CD4-positive, CD25-positive, alpha-beta regulatory T cell (primary cell): ENCODE results near the gene GRK6. TPM values are rescaled to one million over a fixed set of nuclear protein-coding genes. Genes with fewer than 3 reads are reported as not detected.

Experiments used
- ATAC-seq, 2 donors: fragments of 150-1000 bp; cut with Tn5 transposase; one replicate each; pipeline ENCODE4 v1.10.0; 2021; ENCODE audit warnings: low read depth in 2 of 2, moderate number of reproducible peaks in 2 of 2, moderate library complexity in 1 of 2
- DNase-seq, 3 donors: peaks; one replicate each; pipeline versions ENCODE4 v3.0.0 to v3.0.0-alpha.2; 2012 to 2022; ENCODE audit warnings: mixed read lengths in 1 of 3
- H3K27ac ChIP-seq: one replicate; pipeline ENCODE4 v1.7.0; 2013; ENCODE audit warnings: mild to moderate bottlenecking, low read length; ENCODE audit not compliant: insufficient read depth, poor library complexity, severe bottlenecking
- H3K27me3 ChIP-seq: one replicate; pipeline ENCODE4 v1.7.0; 2013; ENCODE audit warnings: low read length; ENCODE audit not compliant: control insufficient read depth, insufficient read depth
- H3K36me3 ChIP-seq: one replicate; pipeline ENCODE4 v1.7.0; 2013; ENCODE audit warnings: mild to moderate bottlenecking, low read length, moderate library complexity; ENCODE audit not compliant: control insufficient read depth, insufficient read depth
- H3K4me1 ChIP-seq: 2 replicates; pipeline ENCODE4 v1.7.0; 2013; ENCODE audit warnings: mild to moderate bottlenecking, low read length; ENCODE audit not compliant: insufficient read depth, control insufficient read depth, poor library complexity, severe bottlenecking
- H3K4me3 ChIP-seq: one replicate; pipeline ENCODE4 v1.7.0; 2013; ENCODE audit warnings: low read depth, mild to moderate bottlenecking, low read length, moderate library complexity
- H3K9me3 ChIP-seq, 2 experiments: 1 replicate in 1 of 2; 2 replicates in 1 of 2; pipeline ENCODE4 v1.7.0; 2013; ENCODE audit warnings: low read length in 2 of 2, mild to moderate bottlenecking in 1 of 2, moderate library complexity in 1 of 2; ENCODE audit not compliant: control insufficient read depth in 2 of 2
- H3K27ac Mint-ChIP-seq, 3 donors: one replicate each; pipeline ENCODE4 v1.8.0; 2020 to 2022; ENCODE audit warnings: mild to moderate bottlenecking in 3 of 3, mixed read lengths in 3 of 3, moderate library complexity in 2 of 3
- H3K27me3 Mint-ChIP-seq: one replicate; pipeline ENCODE4 v1.8.0; 2022; ENCODE audit warnings: mild to moderate bottlenecking, mixed read lengths
- H3K36me3 Mint-ChIP-seq: one replicate; pipeline ENCODE4 v1.8.0; 2020; ENCODE audit warnings: mixed read lengths
- H3K4me1 Mint-ChIP-seq, 4 donors: one replicate each; pipeline ENCODE4 v1.8.0; 2020 to 2022; ENCODE audit warnings: mixed read lengths in 4 of 4, mild to moderate bottlenecking in 1 of 4
- H3K4me3 Mint-ChIP-seq, 4 donors: one replicate each; pipeline ENCODE4 v1.8.0; 2020 to 2022; ENCODE audit warnings: mild to moderate bottlenecking in 4 of 4, mixed read lengths in 4 of 4, moderate library complexity in 3 of 4
- H3K9me3 Mint-ChIP-seq, 7 donors: one replicate each; pipeline ENCODE4 v1.8.0; 2020 to 2022; ENCODE audit warnings: mixed read lengths in 7 of 7, mild to moderate bottlenecking in 3 of 7, moderate library complexity in 2 of 7
- polyA plus RNA-seq, 4 donors: library from polyadenylated mRNA; unstranded; fragments of 300-500 nt; fragmentation: Illumina TruSeq; gene quantifications; one replicate each; pipeline ENCODE4 v1.2.3, GENCODE V29; 2021
- total RNA-seq: library from RNA; stranded (reverse); gene quantifications from one replicate; pipeline ENCODE4 v1.2.3, GENCODE V29; 2022

The GRK6 gene
- total and polyA plus RNA-seq, 5 donors from 2014 or later, result 79.2 to 228 (median 112) TPM

GRCh38 chr5:177403102-177403791 is 23.2 kb upstream of the GRK6 start:
- H3K36me3 ChIP-seq, result no peaks in the 10 kb centered on the region
- H3K27me3 Mint-ChIP-seq, result peaks cover 24% of the 10 kb centered on the region
- no peaks in the 10 kb centered on the region for H3K36me3 Mint-ChIP-seq
- peaks cover 39% of the 10 kb centered on the region for H3K4me1 ChIP-seq
- H3K4me3 ChIP-seq, result peak overlapping the region; percentile 44
- DNase-seq, result peak; percentile 45 to 66 (median 58)
- H3K4me1 Mint-ChIP-seq, result peaks cover 0 to 30% (median 12%) of the 10 kb centered on the region in 4 donors
- H3K9me3 Mint-ChIP-seq, result no peaks in the 10 kb centered on the region
- ATAC-seq, result peak; percentile 14 to 24
- no peaks in the 10 kb centered on the region for H3K9me3 ChIP-seq
- H3K27ac Mint-ChIP-seq, result peak overlapping the region in 2 of 3 donors; percentile 67 to 68
- no peak overlapping the region for H3K27ac ChIP-seq
- peak overlapping the region; percentile 82 to 91 (median 86) for H3K4me3 Mint-ChIP-seq
- H3K27me3 ChIP-seq, result no peaks in the 10 kb centered on the region

- peak; percentile 80 for ATAC-seq
- Histone ChIP-seq H3K27ac (peak overlapping the region; percentile 55), H3K9me3 (no peaks in the 10 kb centered on the region), H3K4me3 (no peak overlapping the region), H3K4me1 (peaks cover 39% of the 10 kb centered on the region), H3K36me3 (no peaks in the 10 kb centered on the region), H3K27me3 (no peaks in the 10 kb centered on the region)
- Mint-ChIP-seq H3K9me3 (no peaks in the 10 kb centered on the region), H3K27ac (no peak overlapping the region), H3K36me3 (no peaks in the 10 kb centered on the region), H3K4me1 (peaks cover 0 to 30% (median 13%) of the 10 kb centered on the region in 4 donors), H3K27me3 (peaks cover 28% of the 10 kb centered on the region), H3K4me3 (peak overlapping the region; percentile 82 to 91 (median 86))
- peak; percentile 76 to 89 (median 86) for DNase-seq
Measured at GRCh38 chr5:177403792-177404640, 22.5 kb upstream of the GRK6 start.

GRCh38 chr5:177404641-177405179 is 21.8 kb upstream of the GRK6 start:
- H3K4me1 Mint-ChIP-seq, result peaks cover 0 to 32% (median 13%) of the 10 kb centered on the region in 4 donors
- Histone ChIP-seq H3K36me3 (no peaks in the 10 kb centered on the region), H3K4me3 (no peak overlapping the region), H3K27ac (peak overlapping the region; percentile 55), H3K4me1 (peaks cover 39% of the 10 kb centered on the region), H3K9me3 (no peaks in the 10 kb centered on the region), H3K27me3 (no peaks in the 10 kb centered on the region)
- no peaks in the 10 kb centered on the region for H3K36me3 Mint-ChIP-seq
- ATAC-seq (no peak), DNase-seq (no peak)
- H3K27me3 Mint-ChIP-seq, result peaks cover 29% of the 10 kb centered on the region
- H3K27ac Mint-ChIP-seq, result no peak overlapping the region
- H3K4me3 Mint-ChIP-seq, result peak overlapping the region in 3 of 4 donors; percentile 59 to 66 (median 65)
- H3K9me3 Mint-ChIP-seq, result no peaks in the 10 kb centered on the region

GRCh38 chr5:177405312-177405711 is 21.2 kb upstream of the GRK6 start:
- DNase-seq (no peak), ATAC-seq (no peak)
- H3K4me3 Mint-ChIP-seq, result no peak overlapping the region
- no peaks in the 10 kb centered on the region for H3K36me3 Mint-ChIP-seq
- H3K4me3 ChIP-seq, result no peak overlapping the region
- no peaks in the 10 kb centered on the region for H3K9me3 Mint-ChIP-seq
- peaks cover 39% of the 10 kb centered on the region for H3K4me1 ChIP-seq
- H3K27me3 Mint-ChIP-seq, result peaks cover 29% of the 10 kb centered on the region
- H3K4me1 Mint-ChIP-seq, result peaks cover 0 to 32% (median 14%) of the 10 kb centered on the region in 4 donors
- H3K9me3 ChIP-seq, result no peaks in the 10 kb centered on the region
- no peak overlapping the region for H3K27ac Mint-ChIP-seq
- H3K27me3 ChIP-seq, result no peaks in the 10 kb centered on the region
- H3K27ac ChIP-seq, result no peak overlapping the region
- H3K36me3 ChIP-seq, result no peaks in the 10 kb centered on the region

GRCh38 chr5:177405805-177406204 is 20.7 kb upstream of the GRK6 start:
- peaks cover 29% of the 10 kb centered on the region for H3K27me3 Mint-ChIP-seq
- DNase-seq, result no peak
- Histone ChIP-seq H3K27ac (no peak overlapping the region), H3K4me3 (no peak overlapping the region), H3K4me1 (peaks cover 39% of the 10 kb centered on the region), H3K36me3 (no peaks in the 10 kb centered on the region), H3K9me3 (no peaks in the 10 kb centered on the region), H3K27me3 (no peaks in the 10 kb centered on the region)
- no peaks in the 10 kb centered on the region for H3K36me3 Mint-ChIP-seq
- no peaks in the 10 kb centered on the region for H3K9me3 Mint-ChIP-seq
- H3K27ac Mint-ChIP-seq, result peak overlapping the region in 1 of 3 donors; percentile 74
- peaks cover 0 to 36% (median 18%) of the 10 kb centered on the region in 4 donors for H3K4me1 Mint-ChIP-seq
- H3K4me3 Mint-ChIP-seq, result no peak overlapping the region
- ATAC-seq, result no peak

- Histone ChIP-seq H3K27me3 (no peaks in the 10 kb centered on the region), H3K36me3 (no peaks in the 10 kb centered on the region), H3K4me1 (peaks cover 29% of the 10 kb centered on the region), H3K4me3 (no peak within 1 kb of the TSS), H3K9me3 (no peaks in the 10 kb centered on the region), H3K27ac (no peak within 1 kb of the TSS)
- H3K4me1 Mint-ChIP-seq, result peaks cover 0 to 41% (median 24%) of the 10 kb centered on the region in 4 donors
- peaks cover 8% of the 10 kb centered on the region for H3K27me3 Mint-ChIP-seq
- ATAC-seq (no peak), DNase-seq (no peak)
- H3K36me3 Mint-ChIP-seq, result no peaks in the 10 kb centered on the region
- H3K27ac Mint-ChIP-seq, result peak within 1 kb of the TSS in 2 of 3 donors; percentile 14 to 85
- H3K9me3 Mint-ChIP-seq, result no peaks in the 10 kb centered on the region
- peak within 1 kb of the TSS in 1 of 4 donors; percentile 69 for H3K4me3 Mint-ChIP-seq
Measured at GRCh38 chr5:177409043-177409801, 17.3 kb upstream of the GRK6 start, which contains the start of gene F12. Gene F12, minus strand, starts transcription at chr5:177409564. Its CDS starts 37 bp downstream, at chr5:177409527.

- peaks cover 5% of the 10 kb centered on the region for H3K27me3 Mint-ChIP-seq
- peaks cover 0 to 44% (median 26%) of the 10 kb centered on the region in 4 donors for H3K4me1 Mint-ChIP-seq
- Histone ChIP-seq H3K27me3 (no peaks in the 10 kb centered on the region), H3K4me3 (no peak overlapping the region), H3K9me3 (no peaks in the 10 kb centered on the region), H3K4me1 (peaks cover 16% of the 10 kb centered on the region), H3K27ac (no peak overlapping the region), H3K36me3 (no peaks in the 10 kb centered on the region)
- DNase-seq, result peak in 1 of 3 donors; percentile 34
- H3K4me3 Mint-ChIP-seq, result no peak overlapping the region
- no peaks in the 10 kb centered on the region for H3K36me3 Mint-ChIP-seq
- no peak for ATAC-seq
- H3K27ac Mint-ChIP-seq, result peak overlapping the region; percentile 8 to 85 (median 14)
- no peaks in the 10 kb centered on the region for H3K9me3 Mint-ChIP-seq
Measured at GRCh38 chr5:177410575-177410974, 15.9 kb upstream of the GRK6 start.
